Calu3 (cell line): ENCODE measurements around the gene SLIT3. TPM values are rescaled to one million over a fixed set of nuclear protein-coding genes. Genes with fewer than 3 reads are reported as not detected.

Experiments used
- BruUV-seq: library from RNA; stranded (reverse); fragments of 400-500 nt; replicated peaks from 2 replicates; lab custom pipeline; 2021; lab: Mats Ljungman, UMichigan
- CTCF ChIA-PET: fragments of 300-600 bp; sonication (Branson Sonifier 250); formaldehyde crosslinking; loops from one replicate; lab custom pipeline; 2022; ENCODE audit warnings: antibody characterized with exemption; lab: Charles Lee
- DNase-seq: peaks from one replicate; pipeline ENCODE4 v3.0.0; 2022
- H3K27ac Mint-ChIP-seq: one replicate; pipeline ENCODE4 v1.8.0; 2022; ENCODE audit warnings: mixed read lengths; ENCODE audit not compliant: unreplicated experiment
- H3K27me3 Mint-ChIP-seq: one replicate; pipeline ENCODE4 v1.8.0; 2022; ENCODE audit warnings: mixed read lengths; ENCODE audit not compliant: unreplicated experiment
- H3K36me3 Mint-ChIP-seq: one replicate; pipeline ENCODE4 v1.8.0; 2022; ENCODE audit warnings: mild to moderate bottlenecking, moderate library complexity, mixed read lengths; ENCODE audit not compliant: insufficient read depth, unreplicated experiment
- H3K4me1 Mint-ChIP-seq: one replicate; pipeline ENCODE4 v1.8.0; 2022; ENCODE audit warnings: mild to moderate bottlenecking, low read depth, mixed read lengths; ENCODE audit not compliant: unreplicated experiment
- H3K4me3 Mint-ChIP-seq: one replicate; pipeline ENCODE4 v1.8.0; 2022; ENCODE audit warnings: mild to moderate bottlenecking, low read depth, moderate library complexity, mixed read lengths; ENCODE audit not compliant: unreplicated experiment
- H3K9me3 Mint-ChIP-seq: one replicate; pipeline ENCODE4 v1.8.0; 2022; ENCODE audit warnings: low read depth, mixed read lengths; ENCODE audit not compliant: unreplicated experiment
- CTCF ChIP-seq: fragments of 200-600 bp; IDR thresholded peaks from one replicate; pipeline ENCODE4 v1.8.0; 2022; ENCODE audit warnings: antibody characterized with exemption; ENCODE audit not compliant: unreplicated experiment
- intact Hi-C: fragments of 100-400 bp; cut with micrococcal nuclease; formaldehyde crosslinking; loops from one replicate; pipeline ENCODE4 v1.10.0; 2022; ENCODE audit not compliant: unreplicated experiment
- total RNA-seq: library from RNA; stranded (reverse); gene quantifications from 2 replicates; pipeline ENCODE4 v1.2.3, GENCODE V29; 2022

Gene SLIT3
- total RNA-seq, 1 experiment from 2014 or later = not detected

- no peaks in the 10 kb centered on the region for H3K4me1 Mint-ChIP-seq
- H3K27me3 Mint-ChIP-seq = peaks cover 79% of the 10 kb centered on the region
- TF ChIP-seq CTCF = no peak
- intact Hi-C loops = no loop called here
- H3K36me3 Mint-ChIP-seq = no peaks in the 10 kb centered on the region
- no peaks in the 10 kb centered on the region for H3K9me3 Mint-ChIP-seq
- no TSS peak for BruUV-seq
- H3K27ac Mint-ChIP-seq = no peak overlapping the region
- CTCF ChIA-PET = no interaction called here
- DNase-seq = no peak
- H3K4me3 Mint-ChIP-seq = no peak overlapping the region
Measured at GRCh38 chr5:168803541-168803940, 497.4 kb downstream of the SLIT3 start.

GRCh38 chr5:168802337-168802736, 498.6 kb downstream of the SLIT3 start:
- H3K9me3 Mint-ChIP-seq = no peaks in the 10 kb centered on the region
- BruUV-seq = no TSS peak
- TF ChIP-seq CTCF = no peak
- no peak overlapping the region for H3K4me3 Mint-ChIP-seq
- CTCF ChIA-PET = no interaction called here
- no peak for DNase-seq
- intact Hi-C loops = no loop called here
- no peak overlapping the region for H3K27ac Mint-ChIP-seq
- H3K27me3 Mint-ChIP-seq = peaks cover 79% of the 10 kb centered on the region
- H3K36me3 Mint-ChIP-seq = no peaks in the 10 kb centered on the region
- no peaks in the 10 kb centered on the region for H3K4me1 Mint-ChIP-seq

- Mint-ChIP-seq H3K4me1 (no peaks in the 10 kb centered on the region), H3K27ac (no peak overlapping the region)
Measured at GRCh38 chr5:168801567-168801966, 499.4 kb downstream of the SLIT3 start.

GRCh38 chr5:168800701-168801100, 500.2 kb downstream of the SLIT3 start:
- Mint-ChIP-seq H3K36me3 (no peaks in the 10 kb centered on the region), H3K27me3 (peaks cover 88% of the 10 kb centered on the region), H3K27ac (no peak overlapping the region), H3K4me3 (no peak overlapping the region), H3K9me3 (no peaks in the 10 kb centered on the region), H3K4me1 (no peaks in the 10 kb centered on the region)
- DNase-seq = no peak
- no peak for TF ChIP-seq CTCF
- no TSS peak for BruUV-seq
- CTCF ChIA-PET = no interaction called here
- intact Hi-C loops = no loop called here

More at GRCh38 chr5:168801567-168801966, 499.4 kb downstream of the SLIT3 start:
- no peak for DNase-seq
- TF ChIP-seq CTCF = no peak
- CTCF ChIA-PET = interaction anchor here (0.7 kb wide), 1 partner anchor 1379 kb away, joined by 6 read pairs; no protein-coding TSS in a partner anchor
- H3K4me3 Mint-ChIP-seq = no peak overlapping the region
- H3K27me3 Mint-ChIP-seq = peaks cover 86% of the 10 kb centered on the region
- intact Hi-C loops = no loop called here
- H3K9me3 Mint-ChIP-seq = no peaks in the 10 kb centered on the region
- no TSS peak for BruUV-seq
- no peaks in the 10 kb centered on the region for H3K36me3 Mint-ChIP-seq
